HPDE6-E6E7 (cell line): ENCODE data around the gene CCL2.
"Not testable (repeated sequence)": the region's sequence is repeated elsewhere in the genome, so short reads cannot be mapped to it uniquely, and the experiment has no call there.

ENCODE experiments used
- DNase-seq: peaks from one replicate; pipeline ENCODE4 v3.0.0; 2011; ENCODE audit warnings: missing footprints; ENCODE audit errors: extremely low spot score

CCL2 gene

GRCh38 chr17:34254651-34255380, at the start of gene CCL2:
TSS of gene CCL2 (plus strand) at chr17:34255285. CDS start at chr17:34255350, 65 bp downstream.
- no peak for DNase-seq

DNA sequence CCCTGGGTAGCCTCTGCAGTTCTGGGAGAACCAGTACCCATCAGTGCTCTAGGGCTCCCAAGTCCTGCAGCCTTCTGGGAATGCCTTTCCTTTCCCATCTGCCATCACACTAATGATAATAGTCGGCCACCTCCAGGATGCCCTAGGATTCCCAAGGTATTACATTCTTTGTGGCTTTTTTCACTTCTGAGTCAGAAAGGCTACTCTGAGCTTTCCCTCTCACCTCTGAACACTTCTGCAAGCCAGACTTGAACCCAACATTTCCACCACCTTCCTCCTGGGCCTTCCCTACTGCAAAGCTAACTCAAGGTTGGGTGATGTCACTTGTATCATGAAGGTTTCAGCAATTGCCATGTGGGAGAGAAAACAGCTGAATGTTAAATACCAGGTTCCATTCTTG, 49.7 kb upstream of the CCL2 start:
- DNase-seq, result no peak

- no peak for DNase-seq
These were observed 48.5 kb upstream of the CCL2 start for GRCh38 chr17:34206569-34206968.

GRCh38 chr17:34207572-34207971, 47.5 kb upstream of the CCL2 start:
- DNase-seq, result no peak

GRCh38 chr17:34218748-34219147, 36.3 kb upstream of the CCL2 start:
- no peak for DNase-seq

GRCh38 chr17:34219405-34219804, 35.7 kb upstream of the CCL2 start:
- DNase-seq, result no peak

DNA sequence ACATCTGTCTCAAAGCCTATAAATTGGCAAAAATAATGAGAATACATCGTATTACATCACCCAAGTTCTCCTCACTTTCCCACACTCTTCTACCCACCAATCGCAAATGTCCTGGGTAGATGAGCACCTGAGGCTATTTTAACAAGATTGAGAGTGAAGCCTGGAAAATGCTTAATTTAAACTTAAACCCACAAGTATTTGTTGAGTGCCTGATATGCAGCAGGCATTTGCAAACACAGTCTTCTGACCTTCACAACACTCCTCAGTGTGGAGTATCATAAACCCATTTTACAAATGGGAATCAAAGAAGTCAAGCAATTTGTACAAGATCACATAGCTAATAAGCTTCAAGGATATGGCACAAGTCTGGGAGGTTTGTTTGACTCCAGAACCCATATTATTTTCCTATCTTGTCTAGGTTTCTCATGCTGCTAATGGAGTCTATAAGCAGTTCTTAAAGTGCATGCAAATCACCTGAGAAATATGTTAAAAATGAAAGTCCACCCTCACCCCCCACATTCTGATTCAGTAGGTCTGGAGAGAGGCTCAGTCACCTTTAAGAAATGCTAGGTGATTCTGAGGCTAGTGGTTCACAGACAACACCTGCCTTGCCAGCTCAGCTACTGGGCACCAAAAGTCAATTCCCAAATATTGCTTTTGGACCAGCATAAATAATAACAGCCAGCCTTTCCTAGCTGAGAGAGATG, 34.9 kb upstream of the CCL2 start:
- DNase-seq, result no peak

DNA sequence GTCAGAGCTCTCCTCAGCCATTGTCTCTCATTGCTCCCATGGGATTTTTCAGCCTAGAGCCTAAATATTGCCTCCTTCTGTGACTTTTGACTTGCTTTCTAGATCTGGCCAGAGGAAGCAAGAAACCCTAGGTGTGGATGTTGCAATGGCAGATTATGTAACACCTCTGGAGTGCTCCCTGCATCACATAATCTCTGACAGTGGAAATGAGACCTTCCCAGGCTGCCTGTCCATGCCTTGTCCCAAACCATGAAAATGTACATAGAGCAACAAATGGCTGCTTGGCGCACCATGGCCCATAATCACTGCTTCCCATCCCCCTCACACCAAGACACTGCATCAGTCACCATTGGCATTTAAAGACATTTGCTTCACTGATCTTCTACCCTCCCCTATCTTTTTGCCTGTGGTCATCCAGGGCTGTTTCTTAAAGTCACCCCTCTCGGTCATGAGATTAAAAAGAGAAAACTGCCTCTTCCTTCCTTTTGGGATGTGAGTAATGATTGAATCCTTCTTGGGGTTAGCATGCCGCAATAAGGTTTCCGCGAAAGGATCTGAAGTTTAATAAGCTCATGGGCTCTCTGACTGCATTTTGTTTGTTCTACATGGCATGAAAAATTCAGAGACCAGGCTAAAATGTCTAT, 34.2 kb upstream of the CCL2 start:
- DNase-seq, result no peak

DNA sequence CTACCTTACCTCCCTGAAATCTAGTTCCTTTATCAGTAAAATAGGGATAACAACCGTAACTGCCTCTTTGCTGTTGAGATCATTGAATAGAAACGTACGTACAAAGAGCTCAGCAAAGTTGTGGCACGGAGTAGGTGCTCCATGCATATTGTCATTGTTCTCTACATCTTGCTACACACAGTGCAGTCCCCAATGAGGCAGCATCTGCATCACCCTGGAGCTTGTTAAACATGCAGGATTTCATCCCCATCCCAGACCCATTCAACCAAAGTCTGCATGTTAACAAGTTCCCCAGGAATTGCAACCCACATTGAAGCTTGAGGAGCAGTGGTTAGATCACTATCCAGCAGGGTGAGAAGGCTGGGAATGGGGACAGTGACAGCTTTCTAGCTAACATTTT, 33.7 kb upstream of the CCL2 start:
- DNase-seq, result no peak

- no peak for DNase-seq
These were observed 32.2 kb upstream of the CCL2 start for GRCh38 chr17:34222722-34223497.

GRCh38 chr17:34225046-34225445, 30.0 kb upstream of the CCL2 start:
- no peak for DNase-seq

- DNase-seq, result no peak
These were observed 28.9 kb upstream of the CCL2 start for GRCh38 chr17:34226011-34226743.

DNA sequence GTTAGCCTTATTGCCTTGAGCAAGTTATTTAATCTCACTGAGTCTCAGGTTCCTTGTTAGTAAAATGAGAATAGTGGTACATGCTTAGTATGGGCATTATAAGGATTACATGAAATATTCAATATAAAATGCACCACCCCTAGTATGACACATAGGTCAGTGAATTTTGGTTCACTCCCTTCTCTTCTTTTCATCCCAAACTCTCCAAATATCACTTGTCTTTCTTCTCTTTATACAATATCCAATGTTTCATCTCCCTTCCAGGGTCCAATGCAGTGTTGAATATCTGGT, 28.4 kb upstream of the CCL2 start:
- no peak for DNase-seq

DNA sequence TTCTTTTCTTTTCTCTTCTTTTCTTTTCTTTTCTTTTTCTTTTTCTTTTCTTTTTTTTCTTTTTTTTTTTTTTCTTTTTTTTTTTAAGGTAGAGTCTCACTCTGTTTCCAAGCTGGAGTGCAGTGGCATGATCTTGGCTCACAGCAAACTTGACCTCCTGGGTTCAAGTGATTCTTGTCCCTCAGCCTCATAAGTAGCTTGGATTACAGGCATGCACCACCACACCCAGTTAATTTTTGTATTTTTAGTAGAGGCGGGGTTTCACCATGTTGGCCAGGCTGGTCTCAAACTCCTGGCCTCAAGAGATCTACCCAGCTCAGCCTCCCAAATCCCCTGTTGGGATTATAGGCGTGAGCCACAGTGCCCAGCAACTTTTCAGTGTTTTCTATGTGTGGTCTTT, 27.8 kb upstream of the CCL2 start:
- not testable (repeated sequence) for DNase-seq

- DNase-seq, result no peak
These were observed 27.4 kb upstream of the CCL2 start for GRCh38 chr17:34227707-34228106.

- no peak for DNase-seq
These were observed 26.3 kb upstream of the CCL2 start for GRCh38 chr17:34228781-34229180.

DNA sequence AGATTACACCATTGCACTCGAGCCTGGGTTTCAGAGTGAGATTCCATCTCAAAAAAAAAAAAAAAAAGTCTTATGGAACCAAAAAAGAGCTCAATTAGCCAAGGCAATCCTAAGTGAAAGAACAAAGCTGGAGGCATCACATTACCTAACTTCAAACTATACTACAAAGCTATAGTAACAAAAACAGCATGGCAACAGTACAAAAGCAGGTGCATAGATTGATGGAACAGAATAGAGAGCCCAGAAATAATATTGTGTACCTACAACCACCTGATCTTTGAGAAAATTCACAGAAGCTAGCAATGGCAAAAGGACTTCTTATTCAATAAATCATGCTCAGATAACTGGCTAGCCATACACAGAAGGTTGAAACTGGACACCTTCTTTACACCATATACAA, 24.7 kb upstream of the CCL2 start:
- no peak for DNase-seq

- no peak for DNase-seq
These were observed 20.5 kb upstream of the CCL2 start for GRCh38 chr17:34234616-34235015.

GRCh38 chr17:34235389-34236028, 19.6 kb upstream of the CCL2 start:
- no peak for DNase-seq

DNA sequence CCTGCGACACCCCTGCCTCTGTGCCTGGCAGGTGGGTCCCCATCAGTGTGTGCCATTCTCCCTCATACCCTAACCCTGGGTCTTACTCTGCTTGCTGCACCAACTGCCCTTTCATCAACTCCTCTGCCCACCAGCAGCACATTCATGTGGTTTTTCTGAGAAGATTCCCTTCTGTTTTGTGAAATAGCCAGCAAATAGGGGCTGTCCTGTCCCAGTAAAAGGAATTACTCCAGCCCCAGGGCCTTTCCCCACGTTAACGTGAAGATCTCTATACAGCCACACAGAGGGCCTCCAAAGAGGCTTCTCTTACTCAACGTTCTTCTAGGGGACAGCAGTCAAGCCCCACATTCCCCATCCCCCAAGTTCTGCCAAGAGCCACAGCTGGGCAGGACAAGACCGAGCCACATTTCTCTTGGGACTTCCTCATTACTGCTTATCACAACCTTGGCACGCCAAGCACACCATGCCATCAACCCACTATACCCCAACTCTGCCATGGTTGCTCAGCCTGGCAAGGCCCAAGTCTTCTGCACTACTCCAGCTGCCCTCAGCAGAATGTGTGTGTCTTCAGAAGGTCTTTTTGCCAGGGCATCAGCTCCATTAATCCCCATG, 18.7 kb upstream of the CCL2 start:
- no peak for DNase-seq

DNA sequence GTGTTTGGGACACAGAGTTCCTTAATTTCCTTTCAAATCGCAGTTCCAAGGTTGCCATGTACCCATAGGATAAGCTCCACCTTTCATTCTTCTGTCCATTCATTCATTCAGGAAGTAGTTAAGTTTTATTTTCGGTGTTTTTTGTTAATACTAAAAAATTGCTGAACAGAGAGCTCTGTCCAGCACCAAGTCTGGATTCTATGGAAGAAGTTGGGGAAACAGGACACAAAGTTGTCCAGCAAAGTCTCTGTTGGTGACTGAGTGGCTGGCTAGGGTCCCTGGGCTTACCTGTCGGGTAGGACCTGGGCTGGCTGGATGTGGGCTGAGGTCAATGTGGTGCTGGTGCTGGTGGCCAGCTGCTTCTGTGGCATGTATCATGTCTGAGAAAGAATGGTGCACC, 17.6 kb upstream of the CCL2 start:
- DNase-seq, result no peak
